Keratinocyte (primary cell): Measurements from ENCODE around the gene TMEM217.

ENCODE experiments used
- CTCF ChIP-seq, 3 experiments: IDR thresholded peaks in 1 of 3; conservative IDR thresholded peaks in 1 of 3; optimal IDR thresholded peaks in 1 of 3; 2 replicates in 2 of 3; 3 replicates in 1 of 3; pipeline versions ENCODE3 to v1.5.1; 2011; ENCODE audit warnings: low read length in 3 of 3, mild to moderate bottlenecking in 3 of 3, moderate library complexity in 2 of 3, control low read depth in 1 of 3, inconsistent platforms in 1 of 3; ENCODE audit not compliant: insufficient read depth in 2 of 3; ENCODE audit errors: extremely low read depth in 1 of 3
- EZH2 ChIP-seq: IDR thresholded peaks from one replicate; pipeline ENCODE4 v1.6.1; 2012; ENCODE audit warnings: inconsistent platforms, mild to moderate bottlenecking, low read length, moderate library complexity

- TF ChIP-seq CTCF (optimal IDR thresholded peaks at IDR 0.05 in 1 of 3, IDR thresholded peaks at IDR 0.05 in 1 of 3, conservative IDR thresholded peaks at IDR 0.05 in 1 of 3; ENCODE audit: extremely low read depth in 1 of 3, insufficient read depth in 2 of 3, low read length in 3 of 3) (no peak), EZH2 (no peak)
Measured at GRCh38 chr6:37177935-37178517, 79.9 kb downstream of the TMEM217 start.
